Neutrophil (primary cell): ENCODE data around the gene FBXL3.

Experiments
- H3K27ac ChIP-seq: fragments of 200-600 bp; sonication (generic); 2 replicates; pipeline ENCODE4 v1.5.1; 2016; ENCODE audit warnings: mild to moderate bottlenecking, moderate library complexity
- H3K27me3 ChIP-seq: fragments of 200-600 bp; sonication (generic); 2 replicates; pipeline ENCODE4 v1.6.0; 2016; ENCODE audit warnings: mild to moderate bottlenecking
- H3K36me3 ChIP-seq: fragments of 200-600 bp; sonication (generic); 2 replicates; pipeline ENCODE4 v1.5.1; 2017
- H3K4me1 ChIP-seq, 2 experiments: fragments of 200-600 bp in 1 of 2; sonication (generic) in 1 of 2; 1 replicate in 1 of 2; 2 replicates in 1 of 2; pipeline versions ENCODE4 v1.5.1 to v1.6.1; 2013 to 2016; ENCODE audit warnings: low read depth in 1 of 2, low read length in 1 of 2, mild to moderate bottlenecking in 1 of 2, moderate library complexity in 1 of 2; ENCODE audit not compliant: control insufficient read depth in 1 of 2, insufficient read depth in 1 of 2
- H3K4me3 ChIP-seq, 2 experiments: fragments of 200-600 bp in 1 of 2; sonication (generic) in 1 of 2; 1 replicate in 1 of 2; 2 replicates in 1 of 2; pipeline ENCODE4 v1.5.1; 2013 to 2016; ENCODE audit warnings: low read depth in 1 of 2, low read length in 1 of 2, mild to moderate bottlenecking in 1 of 2, moderate library complexity in 1 of 2
- H3K9me3 ChIP-seq: fragments of 200-600 bp; sonication (generic); 2 replicates; pipeline ENCODE4 v1.5.1; 2016
- TF ChIP-seq, protein P1 (sequence below): fragments of 200-600 bp; sonication (generic); IDR thresholded peaks from 2 replicates; pipeline ENCODE4 v1.5.1; 2016; ENCODE audit warnings: antibody characterized with exemption

Gene FBXL3

DNA sequence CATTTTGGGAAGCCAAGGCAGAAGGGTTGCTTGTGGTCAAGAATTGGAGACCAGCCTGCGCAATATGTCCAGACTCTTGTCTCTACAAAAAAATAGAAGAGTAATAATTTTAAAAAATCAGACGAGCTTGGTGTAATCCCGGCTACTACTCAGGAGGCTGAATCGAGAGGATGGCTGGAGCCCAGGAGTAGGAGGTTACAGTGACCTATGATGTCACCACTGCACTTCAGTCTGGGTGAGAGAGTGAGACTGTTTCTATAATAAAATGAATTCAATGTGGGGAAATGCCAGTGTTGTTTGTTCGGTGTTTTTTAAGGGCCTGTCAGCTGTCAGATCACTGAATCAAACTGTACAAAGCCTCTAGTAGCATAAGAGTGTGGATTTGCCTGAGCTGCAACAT, 1.2 kb upstream of the FBXL3 start:
- H3K4me1 ChIP-seq: peaks cover 34 to 39% of the 10 kb centered on the region in 2 experiments
- no peaks in the 10 kb centered on the region for H3K9me3 ChIP-seq
- H3K27me3 ChIP-seq: no peaks in the 10 kb centered on the region
- no peak overlapping the region for H3K4me3 ChIP-seq
- H3K36me3 ChIP-seq: peaks cover 6% of the 10 kb centered on the region
- TF ChIP-seq, protein P1, sequence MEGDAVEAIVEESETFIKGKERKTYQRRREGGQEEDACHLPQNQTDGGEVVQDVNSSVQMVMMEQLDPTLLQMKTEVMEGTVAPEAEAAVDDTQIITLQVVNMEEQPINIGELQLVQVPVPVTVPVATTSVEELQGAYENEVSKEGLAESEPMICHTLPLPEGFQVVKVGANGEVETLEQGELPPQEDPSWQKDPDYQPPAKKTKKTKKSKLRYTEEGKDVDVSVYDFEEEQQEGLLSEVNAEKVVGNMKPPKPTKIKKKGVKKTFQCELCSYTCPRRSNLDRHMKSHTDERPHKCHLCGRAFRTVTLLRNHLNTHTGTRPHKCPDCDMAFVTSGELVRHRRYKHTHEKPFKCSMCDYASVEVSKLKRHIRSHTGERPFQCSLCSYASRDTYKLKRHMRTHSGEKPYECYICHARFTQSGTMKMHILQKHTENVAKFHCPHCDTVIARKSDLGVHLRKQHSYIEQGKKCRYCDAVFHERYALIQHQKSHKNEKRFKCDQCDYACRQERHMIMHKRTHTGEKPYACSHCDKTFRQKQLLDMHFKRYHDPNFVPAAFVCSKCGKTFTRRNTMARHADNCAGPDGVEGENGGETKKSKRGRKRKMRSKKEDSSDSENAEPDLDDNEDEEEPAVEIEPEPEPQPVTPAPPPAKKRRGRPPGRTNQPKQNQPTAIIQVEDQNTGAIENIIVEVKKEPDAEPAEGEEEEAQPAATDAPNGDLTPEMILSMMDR: no peak
- no peak overlapping the region for H3K27ac ChIP-seq

DNA sequence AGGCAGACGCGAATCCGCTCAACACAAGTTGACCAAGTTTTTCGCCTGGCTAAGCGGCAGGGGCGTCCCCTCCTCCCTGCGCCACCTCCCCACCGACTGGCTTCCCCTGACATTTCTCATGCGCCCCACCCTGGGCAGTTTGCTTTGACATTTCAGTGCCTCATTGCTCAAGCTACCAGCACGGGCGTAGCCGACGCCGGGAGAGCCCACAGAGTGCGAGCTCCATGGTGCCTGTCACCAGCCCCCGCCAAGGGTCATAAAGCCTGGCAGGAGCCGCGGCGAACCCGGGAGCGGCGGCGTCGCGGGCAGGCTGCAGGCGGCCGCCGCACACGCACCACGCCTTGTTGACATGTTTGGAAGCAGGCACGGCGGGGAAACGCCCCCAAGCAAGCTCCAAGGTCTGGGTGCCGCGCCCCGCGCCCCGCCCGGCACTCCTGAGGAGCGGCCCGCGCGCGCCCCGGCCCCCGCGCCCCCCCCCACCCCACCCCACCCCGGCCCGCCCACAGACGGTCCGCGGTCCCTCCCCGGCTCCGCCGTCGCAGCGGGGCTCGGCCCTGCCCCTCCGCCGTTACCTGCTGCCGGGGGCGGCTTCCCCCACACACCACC, 601 bp downstream of the FBXL3 start:
- no peaks in the 10 kb centered on the region for H3K27me3 ChIP-seq
- no peaks in the 10 kb centered on the region for H3K9me3 ChIP-seq
- peak overlapping the region; percentile 100 for H3K27ac ChIP-seq
- H3K4me1 ChIP-seq: peaks cover 52 to 53% of the 10 kb centered on the region in 2 experiments
- H3K4me3 ChIP-seq: peak overlapping the region; percentile 79 to 81
- TF ChIP-seq, protein P1: peak; percentile 33
- H3K36me3 ChIP-seq: peaks cover 14% of the 10 kb centered on the region

DNA sequence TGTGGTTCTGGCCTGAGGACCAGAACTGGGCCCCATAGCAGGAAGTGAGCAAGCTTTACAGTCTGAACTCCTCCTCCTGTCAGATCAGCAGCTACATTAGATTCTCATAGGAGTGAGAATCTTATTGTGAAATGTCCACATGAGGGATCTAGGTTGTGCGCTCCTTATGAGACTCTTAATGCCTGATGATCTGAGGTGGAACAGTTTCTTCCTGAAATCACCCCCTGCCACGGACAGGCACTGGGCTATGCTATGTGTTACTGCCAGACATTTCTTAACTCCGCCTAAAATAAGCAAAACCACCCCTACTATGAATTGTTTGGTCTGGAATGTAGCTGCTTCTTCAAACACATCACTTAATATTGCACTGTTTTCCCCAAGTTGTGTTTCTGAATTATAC, 4.6 kb downstream of the FBXL3 start:
- H3K4me1 ChIP-seq: peaks cover 46 to 59% of the 10 kb centered on the region in 2 experiments
- no peak overlapping the region for H3K4me3 ChIP-seq
- H3K36me3 ChIP-seq: peaks cover 40% of the 10 kb centered on the region

DNA sequence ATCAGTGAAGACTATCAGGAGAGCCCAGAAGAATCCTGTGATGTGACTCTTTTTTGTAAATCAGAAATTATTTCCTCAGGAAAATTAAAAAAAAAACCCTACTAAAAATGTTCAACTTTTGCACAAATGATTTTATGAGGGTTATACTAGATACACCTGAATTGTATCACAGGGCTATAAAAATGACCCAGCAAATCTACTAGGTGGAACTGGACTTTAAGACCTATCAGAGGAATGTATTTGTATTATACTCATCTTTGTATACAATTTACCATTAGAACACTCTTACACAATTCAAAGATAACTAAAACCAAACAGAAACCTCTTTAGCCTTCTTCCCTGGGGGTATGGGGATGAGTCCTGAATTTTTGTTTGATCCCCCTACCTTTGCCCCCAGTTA, 7.2 kb downstream of the FBXL3 start:
- H3K27me3 ChIP-seq: no peaks in the 10 kb centered on the region
- no peak overlapping the region for H3K27ac ChIP-seq
- peaks cover 66% of the 10 kb centered on the region for H3K36me3 ChIP-seq
- no peaks in the 10 kb centered on the region for H3K9me3 ChIP-seq
- H3K4me1 ChIP-seq: peaks cover 30 to 49% of the 10 kb centered on the region in 2 experiments
- TF ChIP-seq, protein P1: no peak
- H3K4me3 ChIP-seq: no peak overlapping the region

More for the DNA sequence above, 4.6 kb downstream of the FBXL3 start:
- no peaks in the 10 kb centered on the region for H3K9me3 ChIP-seq
- TF ChIP-seq, protein P1: no peak
- H3K27me3 ChIP-seq: no peaks in the 10 kb centered on the region
- peak overlapping the region; percentile 43 for H3K27ac ChIP-seq

DNA sequence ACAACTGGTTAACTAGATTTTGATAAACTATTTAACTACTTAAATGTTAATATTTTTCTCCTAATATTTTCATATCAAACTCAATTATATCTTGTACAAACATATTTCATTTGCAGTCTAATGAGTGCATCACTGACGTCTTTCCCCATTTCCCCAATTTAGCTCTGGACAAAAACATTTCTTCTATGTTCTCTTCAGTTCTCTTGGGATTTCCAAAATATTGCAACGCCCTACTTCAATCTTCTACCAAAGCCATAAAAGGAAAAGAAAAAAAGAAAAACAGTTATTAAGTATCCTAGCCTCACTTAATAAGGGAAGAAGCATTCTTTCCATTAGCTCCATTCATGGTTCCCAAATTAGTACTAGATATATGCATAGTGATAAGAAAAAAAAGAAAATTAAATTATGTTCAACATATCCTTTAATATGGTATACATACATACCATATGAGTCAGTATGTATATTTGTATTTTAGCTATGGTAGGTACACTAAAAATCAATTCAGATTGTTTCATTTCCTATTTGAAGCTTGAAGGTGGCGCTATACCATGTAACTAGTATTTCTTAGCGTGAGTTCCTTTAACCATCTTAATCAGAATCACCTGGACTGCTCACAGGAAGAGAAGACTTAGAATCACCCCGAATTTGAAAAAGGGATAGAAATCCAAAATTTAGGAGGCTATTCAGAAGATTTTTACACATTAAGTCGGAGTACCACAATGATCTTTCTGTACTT, 9.9 kb downstream of the FBXL3 start:
- no peaks in the 10 kb centered on the region for H3K27me3 ChIP-seq
- no peak overlapping the region for H3K27ac ChIP-seq
- H3K9me3 ChIP-seq: no peaks in the 10 kb centered on the region
- TF ChIP-seq, protein P1: no peak
- H3K4me3 ChIP-seq: no peak overlapping the region
- H3K4me1 ChIP-seq: peaks cover 11 to 22% of the 10 kb centered on the region in 2 experiments
- peaks cover 82% of the 10 kb centered on the region for H3K36me3 ChIP-seq
